ENCODE results near the gene SVOPL. TPM values are rescaled to one million over a fixed set of nuclear protein-coding genes. Genes with fewer than 3 reads are reported as not detected.

Gene SVOPL
- polyA plus RNA-seq, 1 of the 3 experiments (the other 2 are of a cell fraction) = not detected

- ChIA-PET CTCF (interaction anchor here (0.8 to 3.7 kb wide), 5 partner anchors 13 to 155 kb away, joined by 3 to 12 read pairs (median 4); no protein-coding TSS in a partner anchor), POLR2A (no interaction called here)
- H3K27me3 ChIP-seq (ENCODE audit: insufficient read depth) = no peaks in the 10 kb centered on the region
- no peak overlapping the region for H3K4me3 ChIP-seq (ENCODE audit: low read depth in 2 of 2, low read length in 1 of 2)
- H3K4me2 ChIP-seq = no peak overlapping the region
- H3K9me2 ChIP-seq = no peaks in the 10 kb centered on the region
- no peaks in the 10 kb centered on the region for H3F3A ChIP-seq (replicated peaks; ENCODE audit: insufficient read depth)
- H3K79me2 ChIP-seq (ENCODE audit: insufficient read depth) = no peaks in the 10 kb centered on the region
- H3K9ac ChIP-seq = no peak overlapping the region
- H3K9me3 ChIP-seq = no peaks in the 10 kb centered on the region
- H2AFZ ChIP-seq (ENCODE audit: low read depth) = no peak overlapping the region
- peaks cover 56 to 60% of the 10 kb centered on the region in 2 experiments for H3K36me3 ChIP-seq (replicated peaks in 1 of 2; ENCODE audit: control insufficient read depth in 1 of 2, insufficient read depth in 2 of 2, low read length in 1 of 2)
- no peak overlapping the region for H3K27ac ChIP-seq (ENCODE audit: low read depth in 2 of 2, low read length in 1 of 2)
- no peak for DNase-seq
- H4K20me1 ChIP-seq (ENCODE audit: insufficient read depth) = no peaks in the 10 kb centered on the region
- no peaks in the 10 kb centered on the region for H3K4me1 ChIP-seq (ENCODE audit: control insufficient read depth in 1 of 2, insufficient read depth in 2 of 2, low read depth in 1 of 2, low read length in 1 of 2)
- TF ChIP-seq TAF1 (IDR thresholded peaks at IDR 0.05; ENCODE audit: borderline replicate concordance, low read depth, low read length) = no peak
- TF ChIP-seq CTCF (IDR thresholded peaks at IDR 0.05) = no peak
- TF ChIP-seq RFX5 (IDR thresholded peaks at IDR 0.05; ENCODE audit: low read length) = no peak
- no peak for TF ChIP-seq MEF2A (IDR thresholded peaks at IDR 0.05; ENCODE audit: borderline replicate concordance, low read depth)
- no peak for TF ChIP-seq NFIC (IDR thresholded peaks at IDR 0.05; ENCODE audit: borderline replicate concordance)
- TF ChIP-seq JUND (IDR thresholded peaks at IDR 0.05) = no peak
- TF ChIP-seq FOXJ3 (CRISPR knock-in tag; IDR thresholded peaks at IDR 0.05) = no peak
- no peak for TF ChIP-seq NRF1 (IDR thresholded peaks at IDR 0.05; ENCODE audit: low read depth, low read length)
- no peak for TF ChIP-seq MXI1 (IDR thresholded peaks at IDR 0.05; ENCODE audit: low read depth, low read length)
- no peak; the same call in 1 of the 2 replicates for TF ChIP-seq USF2 (IDR thresholded peaks at IDR 0.05; ENCODE audit: borderline replicate concordance, low read depth, low read length)
- no peak for TF ChIP-seq FOXM1 (IDR thresholded peaks at IDR 0.05; ENCODE audit: low read depth)
Observed at GRCh38 chr7:138584283-138584682, 116.9 kb downstream of the SVOPL start.

GRCh38 chr7:138581065-138581464 is 120.1 kb downstream of the SVOPL start:
- no peak overlapping the region for H3K4me2 ChIP-seq
- H3K4me3 ChIP-seq (ENCODE audit: low read depth in 2 of 2, low read length in 1 of 2) = no peak overlapping the region
- no peak overlapping the region for H3K27ac ChIP-seq (ENCODE audit: low read depth in 2 of 2, low read length in 1 of 2)
- no peaks in the 10 kb centered on the region for H3K79me2 ChIP-seq (ENCODE audit: insufficient read depth)
- DNase-seq = no peak
- no peak overlapping the region for H3K9ac ChIP-seq
- no peaks in the 10 kb centered on the region for H3F3A ChIP-seq (replicated peaks; ENCODE audit: insufficient read depth)
- ChIA-PET POLR2A (no interaction called here), CTCF (interaction anchor here (0.6 to 1.1 kb wide), 3 partner anchors 12 to 169 kb away, joined by 3 to 4 read pairs (median 3); no protein-coding TSS in a partner anchor)
- 91% methylated on average over 4 of the region's 4 CpGs for WGBS (ENCODE audit: low lambda C conversion rate)
- no peaks in the 10 kb centered on the region for H4K20me1 ChIP-seq (ENCODE audit: insufficient read depth)
- no peaks in the 10 kb centered on the region for H3K4me1 ChIP-seq (ENCODE audit: control insufficient read depth in 1 of 2, insufficient read depth in 2 of 2, low read depth in 1 of 2, low read length in 1 of 2)
- no peaks in the 10 kb centered on the region for H3K9me3 ChIP-seq
- H3K36me3 ChIP-seq (replicated peaks in 1 of 2; ENCODE audit: control insufficient read depth in 1 of 2, insufficient read depth in 2 of 2, low read length in 1 of 2) = peaks cover 85 to 87% of the 10 kb centered on the region in 2 experiments
- no peak for TF ChIP-seq TAF1 (IDR thresholded peaks at IDR 0.05; ENCODE audit: borderline replicate concordance, low read depth, low read length)
- no peak for TF ChIP-seq EZH2phosphoT487 (IDR thresholded peaks at IDR 0.05; ENCODE audit: borderline replicate concordance, low read depth)
- no peak for TF ChIP-seq POLR2AphosphoS5 (IDR thresholded peaks at IDR 0.05; ENCODE audit: low read depth, low read length)
- no peak for TF ChIP-seq YY1 (IDR thresholded peaks at IDR 0.05; ENCODE audit: low read depth)
- no peak for TF ChIP-seq REST (IDR thresholded peaks at IDR 0.05; ENCODE audit: low read depth, low read length)
- TF ChIP-seq TCF12 (IDR thresholded peaks at IDR 0.05) = no peak
- no peaks in the 10 kb centered on the region for H3K27me3 ChIP-seq (ENCODE audit: insufficient read depth)
- no peak overlapping the region for H2AFZ ChIP-seq (ENCODE audit: low read depth)
- no peaks in the 10 kb centered on the region for H3K9me2 ChIP-seq
